IPS-20b (cell line): ENCODE data around the gene PJA2.

Source experiments
- H3K27ac ChIP-seq: one replicate; pipeline ENCODE4 v1.5.1; 2013; ENCODE audit warnings: low read length
- H3K27me3 ChIP-seq: 2 replicates; pipeline ENCODE4 v1.6.1; 2013; ENCODE audit warnings: mild to moderate bottlenecking, low read length, inconsistent platforms; ENCODE audit not compliant: insufficient read depth
- H3K36me3 ChIP-seq: 2 replicates; pipeline ENCODE4 v1.6.1; 2013; ENCODE audit warnings: low read depth, mild to moderate bottlenecking, inconsistent platforms, low read length, moderate library complexity; ENCODE audit not compliant: insufficient read depth
- H3K4me1 ChIP-seq: 2 replicates; pipeline ENCODE4 v1.6.1; 2013; ENCODE audit warnings: mild to moderate bottlenecking, control low read depth, inconsistent platforms, low read length, moderate library complexity; ENCODE audit not compliant: insufficient read depth
- H3K4me3 ChIP-seq: 2 replicates; pipeline ENCODE4 v1.5.1; 2013; ENCODE audit warnings: mild to moderate bottlenecking, low read length, inconsistent platforms
- H3K9ac ChIP-seq: 2 replicates; pipeline ENCODE4 v1.6.1; 2013; ENCODE audit warnings: low read depth, mild to moderate bottlenecking, inconsistent platforms, low read length, moderate library complexity
- H3K9me3 ChIP-seq: 2 replicates; pipeline ENCODE4 v1.6.1; 2013; ENCODE audit warnings: mild to moderate bottlenecking, low read depth, low read length, inconsistent platforms; ENCODE audit not compliant: insufficient read depth

The PJA2 gene

GRCh38 chr5:109319351-109319750 is 90.4 kb downstream of the PJA2 start:
- no peaks in the 10 kb centered on the region for H3K27me3 ChIP-seq
- no peak overlapping the region for H3K9ac ChIP-seq
- no peak overlapping the region for H3K4me3 ChIP-seq
- no peaks in the 10 kb centered on the region for H3K4me1 ChIP-seq
- H3K9me3 ChIP-seq: no peaks in the 10 kb centered on the region
- no peaks in the 10 kb centered on the region for H3K36me3 ChIP-seq
- H3K27ac ChIP-seq: no peak overlapping the region

- Histone ChIP-seq H3K4me3 (no peak overlapping the region), H3K27me3 (no peaks in the 10 kb centered on the region), H3K27ac (no peak overlapping the region), H3K9me3 (no peaks in the 10 kb centered on the region), H3K36me3 (no peaks in the 10 kb centered on the region), H3K4me1 (no peaks in the 10 kb centered on the region), H3K9ac (no peak overlapping the region)
Observed at GRCh38 chr5:109318455-109319108, 91.2 kb downstream of the PJA2 start.

DNA sequence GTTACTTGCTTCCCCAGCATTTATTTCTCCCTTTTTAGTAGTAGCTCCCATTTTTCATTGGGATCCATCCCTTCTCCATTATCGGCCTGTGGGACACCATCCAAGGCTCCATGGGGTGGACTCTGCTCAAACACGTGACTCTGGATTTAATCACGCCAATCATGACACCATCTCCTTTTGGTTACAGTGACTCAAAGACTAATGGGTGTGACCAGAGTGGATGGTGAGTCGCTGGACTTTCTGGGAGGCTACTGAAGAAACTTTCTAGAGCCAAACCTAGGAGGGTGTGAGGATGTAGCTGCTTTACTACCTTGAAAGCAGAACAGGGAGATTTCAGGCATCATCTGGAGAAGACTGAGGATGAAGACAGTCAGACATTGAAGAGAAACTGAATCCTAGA is 93.1 kb downstream of the PJA2 start:
- Histone ChIP-seq H3K4me3 (no peak overlapping the region), H3K36me3 (no peaks in the 10 kb centered on the region), H3K27ac (no peak overlapping the region), H3K4me1 (no peaks in the 10 kb centered on the region), H3K9me3 (no peaks in the 10 kb centered on the region), H3K9ac (no peak overlapping the region), H3K27me3 (no peaks in the 10 kb centered on the region)

GRCh38 chr5:109315245-109315644 is 94.5 kb downstream of the PJA2 start:
- Histone ChIP-seq H3K9ac (no peak overlapping the region), H3K27ac (no peak overlapping the region), H3K27me3 (no peaks in the 10 kb centered on the region), H3K4me1 (no peaks in the 10 kb centered on the region), H3K9me3 (no peaks in the 10 kb centered on the region), H3K36me3 (no peaks in the 10 kb centered on the region), H3K4me3 (no peak overlapping the region)

DNA sequence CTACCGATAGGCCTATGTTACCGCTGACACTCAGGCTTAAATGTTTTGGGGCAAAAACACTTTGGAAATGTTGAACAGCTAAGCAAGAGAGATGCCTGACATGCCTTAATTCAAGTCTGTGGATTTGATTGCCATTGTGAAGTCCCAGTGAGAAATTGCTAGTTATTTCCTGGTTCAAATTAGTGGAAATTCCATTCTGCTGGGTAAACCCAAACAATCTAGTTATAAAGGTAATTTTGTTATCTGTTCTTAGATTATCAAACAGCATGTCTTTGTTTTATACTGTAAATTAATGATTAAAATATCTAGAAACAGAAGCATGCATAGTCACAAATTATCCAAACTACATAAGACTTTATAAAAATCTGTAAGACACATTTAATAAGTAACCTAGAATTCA is 96.6 kb downstream of the PJA2 start:
- Histone ChIP-seq H3K9ac (no peak overlapping the region), H3K27ac (no peak overlapping the region), H3K4me3 (no peak overlapping the region), H3K4me1 (no peaks in the 10 kb centered on the region), H3K9me3 (no peaks in the 10 kb centered on the region), H3K27me3 (no peaks in the 10 kb centered on the region), H3K36me3 (no peaks in the 10 kb centered on the region)

GRCh38 chr5:109312695-109313094 is 97.1 kb downstream of the PJA2 start:
- Histone ChIP-seq H3K9ac (no peak overlapping the region), H3K27ac (no peak overlapping the region), H3K4me1 (no peaks in the 10 kb centered on the region), H3K27me3 (no peaks in the 10 kb centered on the region), H3K36me3 (no peaks in the 10 kb centered on the region), H3K9me3 (no peaks in the 10 kb centered on the region), H3K4me3 (no peak overlapping the region)

GRCh38 chr5:109310315-109310714 is 99.5 kb downstream of the PJA2 start:
- Histone ChIP-seq H3K9me3 (no peaks in the 10 kb centered on the region), H3K27me3 (no peaks in the 10 kb centered on the region), H3K36me3 (no peaks in the 10 kb centered on the region), H3K27ac (no peak overlapping the region), H3K4me3 (no peak overlapping the region), H3K9ac (no peak overlapping the region), H3K4me1 (no peaks in the 10 kb centered on the region)

GRCh38 chr5:109309326-109310063 is 100.3 kb downstream of the PJA2 start:
- Histone ChIP-seq H3K27ac (no peak overlapping the region), H3K4me1 (no peaks in the 10 kb centered on the region), H3K4me3 (no peak overlapping the region), H3K9ac (no peak overlapping the region), H3K36me3 (no peaks in the 10 kb centered on the region), H3K27me3 (no peaks in the 10 kb centered on the region), H3K9me3 (no peaks in the 10 kb centered on the region)

- Histone ChIP-seq H3K4me3 (no peak overlapping the region), H3K4me1 (no peaks in the 10 kb centered on the region), H3K36me3 (no peaks in the 10 kb centered on the region), H3K27me3 (no peaks in the 10 kb centered on the region), H3K27ac (no peak overlapping the region), H3K9ac (no peak overlapping the region), H3K9me3 (no peaks in the 10 kb centered on the region)
Observed at GRCh38 chr5:109307951-109308350, 101.8 kb downstream of the PJA2 start.

DNA sequence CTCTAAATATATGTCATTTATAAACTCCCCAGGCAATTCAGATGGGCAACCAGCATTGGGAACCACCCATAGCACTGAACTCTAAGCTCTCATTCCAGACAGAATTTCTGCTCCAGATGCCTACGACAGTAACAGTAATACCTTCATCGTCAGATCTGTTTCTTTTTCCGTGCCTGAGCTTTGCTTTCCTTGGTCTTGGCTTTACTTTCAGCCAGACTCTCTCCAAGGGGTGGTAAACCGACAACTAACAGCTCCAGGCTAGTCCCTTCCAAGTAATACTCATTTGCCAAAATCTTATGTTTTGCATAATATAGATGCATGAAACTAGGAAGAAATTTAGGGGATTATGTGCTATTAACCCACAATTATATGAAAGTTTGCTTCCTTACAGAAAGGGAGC is 102.3 kb downstream of the PJA2 start:
- no peak overlapping the region for H3K9ac ChIP-seq
- H3K4me3 ChIP-seq: no peak overlapping the region
- H3K9me3 ChIP-seq: no peaks in the 10 kb centered on the region
- H3K27me3 ChIP-seq: no peaks in the 10 kb centered on the region
- H3K27ac ChIP-seq: no peak overlapping the region
- H3K36me3 ChIP-seq: no peaks in the 10 kb centered on the region
- H3K4me1 ChIP-seq: no peaks in the 10 kb centered on the region

GRCh38 chr5:109305352-109305751 is 104.4 kb downstream of the PJA2 start:
- Histone ChIP-seq H3K9me3 (no peaks in the 10 kb centered on the region), H3K4me1 (no peaks in the 10 kb centered on the region), H3K27me3 (no peaks in the 10 kb centered on the region), H3K4me3 (no peak overlapping the region), H3K27ac (no peak overlapping the region), H3K9ac (no peak overlapping the region), H3K36me3 (no peaks in the 10 kb centered on the region)

DNA sequence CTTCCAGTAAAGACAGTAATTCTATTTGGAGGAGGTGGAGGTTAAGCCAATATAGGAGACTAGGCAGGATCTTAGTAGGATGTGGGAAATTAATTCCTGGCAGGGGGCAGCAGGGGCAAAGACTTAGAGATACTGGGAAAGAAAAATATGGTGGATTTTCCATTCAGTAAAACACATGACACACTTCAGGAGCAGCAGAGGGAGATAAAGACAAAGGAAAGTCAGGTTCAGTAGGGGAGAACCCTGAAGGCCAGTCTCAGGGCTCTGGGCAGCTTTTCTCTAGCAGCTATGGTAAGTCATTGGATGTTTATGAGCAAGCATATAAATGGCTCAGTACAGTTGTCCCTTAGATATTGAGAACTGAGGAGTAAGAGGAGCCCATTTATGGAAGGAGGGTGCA is 105.5 kb downstream of the PJA2 start:
- Histone ChIP-seq H3K4me1 (no peaks in the 10 kb centered on the region), H3K9ac (no peak overlapping the region), H3K4me3 (no peak overlapping the region), H3K9me3 (no peaks in the 10 kb centered on the region), H3K27me3 (no peaks in the 10 kb centered on the region), H3K36me3 (no peaks in the 10 kb centered on the region), H3K27ac (no peak overlapping the region)
